Hepatocyte (in vitro differentiated cells): ENCODE data around the gene CBX3.

Experiments used
- CTCF ChIP-seq: fragments of 200-600 bp; sonication (generic); IDR thresholded peaks from 2 replicates; pipeline ENCODE4 v1.5.1; 2016; ENCODE audit warnings: antibody characterized with exemption, mild to moderate bottlenecking; ENCODE audit not compliant: poor library complexity
- EZH2 ChIP-seq: fragments of 200-600 bp; sonication (generic); IDR thresholded peaks from 2 replicates; pipeline ENCODE4 v1.6.1; 2016; ENCODE audit warnings: antibody characterized with exemption, mild to moderate bottlenecking, borderline replicate concordance
- EZH2phosphoT487 ChIP-seq: fragments of 200-600 bp; sonication (generic); IDR thresholded peaks from one replicate; pipeline ENCODE4 v1.6.1; 2018; ENCODE audit warnings: antibody characterized with exemption, mild to moderate bottlenecking, low read depth, moderate library complexity; ENCODE audit not compliant: unreplicated experiment, severe bottlenecking

DNA sequence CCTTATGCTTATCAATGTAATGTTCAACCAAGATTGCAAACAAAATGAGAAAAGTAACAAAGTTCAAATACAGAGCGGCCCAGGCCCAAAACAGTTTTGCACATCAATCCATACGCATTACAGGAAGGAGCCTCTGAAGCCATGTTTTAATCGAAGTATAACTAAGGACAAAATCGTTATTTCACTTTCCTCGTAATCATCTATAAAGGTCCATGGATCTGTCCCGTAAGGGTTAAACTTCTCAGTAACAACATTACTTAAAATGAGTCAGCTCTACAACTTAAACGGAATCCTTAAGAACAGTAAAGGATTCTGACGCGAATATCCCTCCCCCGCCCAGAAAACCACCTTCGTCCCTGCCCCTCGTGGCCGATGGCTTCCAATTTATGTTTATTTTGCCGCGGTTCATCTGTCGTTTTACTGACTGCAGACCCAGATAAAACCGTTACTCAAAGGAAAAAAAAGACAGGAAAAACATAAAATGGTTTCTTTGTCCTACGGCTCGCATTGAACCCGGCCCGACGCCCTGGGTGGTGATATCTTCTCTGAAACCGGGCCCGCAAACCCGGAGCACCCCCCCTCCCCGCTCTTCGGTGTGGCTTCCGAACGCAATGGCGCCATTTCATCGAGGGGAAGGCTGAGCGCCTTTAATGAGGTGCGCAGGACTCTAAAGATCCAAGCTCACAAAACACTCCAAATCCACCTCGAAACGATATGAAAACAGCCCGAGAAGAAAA lies 2.1 kb upstream of the CBX3 start:
- TF ChIP-seq CTCF (no peak), EZH2 (no peak), EZH2phosphoT487 (no peak)
